ENCODE measurements around the gene CFAP61. TPM values are rescaled to one million over a fixed set of nuclear protein-coding genes. Genes with fewer than 3 reads are reported as not detected.

CFAP61 gene
- total and polyA plus RNA-seq, 2 donors = 0.32 to 0.35 TPM

GRCh38 chr20:20018366-20018765 lies 34.0 kb upstream of the CFAP61 start:
- Histone ChIP-seq H3K36me3 (ENCODE audit: insufficient read depth) (no peaks in the 10 kb centered on the region), H3K4me1 (ENCODE audit: insufficient read depth) (no peaks in the 10 kb centered on the region), H3K4me3 (ENCODE audit: low read depth, low read length) (peak overlapping the region; percentile 95), H3K27ac (ENCODE audit: low read depth) (no peak overlapping the region)
- 87% methylated on average over 8 of the region's 8 CpGs for WGBS
- no peak for DNase-seq (ENCODE audit: extremely low spot score)

DNA sequence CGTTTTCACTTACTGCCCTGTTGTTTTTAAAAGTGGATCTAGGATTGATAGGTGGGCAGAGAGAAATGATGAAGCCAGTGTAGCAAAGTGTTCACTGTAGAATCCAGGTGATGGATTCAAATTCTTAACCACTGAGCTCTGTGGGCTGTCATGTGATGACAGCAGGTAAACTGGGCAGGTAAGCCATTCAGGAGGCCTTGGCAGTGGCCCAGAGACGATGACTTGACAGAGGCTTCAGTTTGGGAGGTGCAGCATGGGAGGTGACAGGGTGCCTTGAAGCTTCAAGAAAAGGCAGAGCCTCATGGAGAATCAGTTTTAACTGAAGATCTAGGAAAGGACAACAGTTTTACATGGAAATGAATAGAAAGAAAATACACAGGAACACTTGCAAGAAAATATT lies 33.2 kb upstream of the CFAP61 start:
- 78% methylated on average over 2 of the region's 2 CpGs for WGBS
- H3K4me1 ChIP-seq (ENCODE audit: insufficient read depth) = no peaks in the 10 kb centered on the region
- H3K36me3 ChIP-seq (ENCODE audit: insufficient read depth) = no peaks in the 10 kb centered on the region
- DNase-seq (ENCODE audit: extremely low spot score) = no peak
- H3K27ac ChIP-seq (ENCODE audit: low read depth) = no peak overlapping the region
- no peak overlapping the region for H3K4me3 ChIP-seq (ENCODE audit: low read depth, low read length)

- no peak for DNase-seq (ENCODE audit: extremely low spot score)
- H3K4me3 ChIP-seq (ENCODE audit: low read depth, low read length) = no peak overlapping the region
- no peaks in the 10 kb centered on the region for H3K4me1 ChIP-seq (ENCODE audit: insufficient read depth)
- H3K27ac ChIP-seq (ENCODE audit: low read depth) = no peak overlapping the region
- WGBS = 88% methylated on average over 11 of the region's 11 CpGs
- no peaks in the 10 kb centered on the region for H3K36me3 ChIP-seq (ENCODE audit: insufficient read depth)
Measured at GRCh38 chr20:20020908-20021307, 31.4 kb upstream of the CFAP61 start.

DNA sequence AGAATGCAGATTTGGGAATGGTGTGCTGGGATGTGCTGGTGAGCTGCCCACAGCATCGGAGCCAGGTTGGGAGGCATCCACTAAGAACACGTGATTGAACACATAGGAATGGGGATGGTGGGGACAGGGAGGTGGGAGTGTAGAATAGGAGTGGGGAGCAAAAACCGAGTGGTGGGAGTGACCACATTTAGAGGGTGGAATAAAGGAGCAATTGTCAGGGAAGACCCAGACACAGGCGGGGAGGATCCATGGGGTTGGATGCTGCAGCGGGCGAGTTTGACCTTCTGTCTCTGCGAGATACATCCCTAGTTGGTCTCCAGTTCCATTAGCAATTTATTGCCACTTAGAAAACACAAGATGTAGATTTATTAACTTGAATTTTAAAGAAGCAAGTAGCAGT lies 30.5 kb upstream of the CFAP61 start:
- Histone ChIP-seq H3K4me3 (ENCODE audit: low read depth, low read length) (no peak overlapping the region), H3K27ac (ENCODE audit: low read depth) (no peak overlapping the region), H3K36me3 (ENCODE audit: insufficient read depth) (no peaks in the 10 kb centered on the region), H3K4me1 (ENCODE audit: insufficient read depth) (no peaks in the 10 kb centered on the region)
- no peak for DNase-seq (ENCODE audit: extremely low spot score)
- WGBS = 82% methylated on average over 7 of the region's 7 CpGs

GRCh38 chr20:20022498-20022897 lies 29.8 kb upstream of the CFAP61 start:
- H3K27ac ChIP-seq (ENCODE audit: low read depth) = no peak overlapping the region
- H3K4me1 ChIP-seq (ENCODE audit: insufficient read depth) = no peaks in the 10 kb centered on the region
- H3K36me3 ChIP-seq (ENCODE audit: insufficient read depth) = no peaks in the 10 kb centered on the region
- no peak overlapping the region for H3K4me3 ChIP-seq (ENCODE audit: low read depth, low read length)
- no peak for DNase-seq (ENCODE audit: extremely low spot score)

DNA sequence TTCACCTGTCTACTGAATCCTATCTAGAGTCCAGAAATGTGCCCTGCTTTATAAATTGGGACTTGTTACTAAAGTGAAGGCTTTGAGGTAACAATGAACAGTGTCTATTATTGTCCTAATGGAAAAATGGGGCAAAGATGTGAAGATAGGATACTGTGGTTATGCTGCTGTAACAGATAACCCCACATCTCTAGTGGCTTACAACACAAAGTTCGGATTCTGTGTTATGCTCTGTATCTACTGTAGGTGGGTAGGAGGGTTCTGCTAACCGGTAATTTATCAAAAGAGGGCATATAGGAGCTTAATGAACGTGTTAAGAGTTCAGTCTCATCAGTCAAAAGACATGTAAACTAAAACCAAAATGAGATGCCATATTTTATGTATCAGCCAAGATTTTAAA lies 28.9 kb upstream of the CFAP61 start:
- H3K4me1 ChIP-seq (ENCODE audit: insufficient read depth) = no peaks in the 10 kb centered on the region
- no peak overlapping the region for H3K4me3 ChIP-seq (ENCODE audit: low read depth, low read length)
- H3K36me3 ChIP-seq (ENCODE audit: insufficient read depth) = no peaks in the 10 kb centered on the region
- no peak for DNase-seq (ENCODE audit: extremely low spot score)
- 95% methylated on average over 3 of the region's 3 CpGs for whole genome bisulfite sequencing
- no peak overlapping the region for H3K27ac ChIP-seq (ENCODE audit: low read depth)

DNA sequence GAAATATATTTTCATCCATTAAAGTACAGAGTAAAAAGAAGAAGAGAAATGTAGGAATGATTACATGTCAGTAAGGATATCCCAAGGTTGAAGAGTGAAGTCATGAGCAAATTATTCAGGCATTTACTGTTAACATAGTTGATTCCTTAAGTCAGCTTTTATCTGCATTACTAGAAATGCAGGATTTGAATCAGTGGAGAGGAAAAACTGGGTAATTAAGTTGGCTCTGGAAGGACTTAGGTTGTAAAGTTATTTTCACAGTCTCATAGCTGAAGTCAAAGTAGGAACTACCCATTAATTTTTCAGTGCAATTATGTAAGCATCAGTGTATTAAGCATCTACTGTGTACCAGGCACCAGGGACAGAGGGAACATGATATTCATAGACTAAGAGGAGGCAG lies 27.4 kb upstream of the CFAP61 start:
- DNase-seq (ENCODE audit: extremely low spot score) = no peak
- no peaks in the 10 kb centered on the region for H3K36me3 ChIP-seq (ENCODE audit: insufficient read depth)
- no peak overlapping the region for H3K27ac ChIP-seq (ENCODE audit: low read depth)
- no peaks in the 10 kb centered on the region for H3K4me1 ChIP-seq (ENCODE audit: insufficient read depth)
- no peak overlapping the region for H3K4me3 ChIP-seq (ENCODE audit: low read depth, low read length)

GRCh38 chr20:20027284-20027683 lies 25.0 kb upstream of the CFAP61 start:
- DNase-seq (ENCODE audit: extremely low spot score) = no peak
- WGBS = 88% methylated on average over 2 of the region's 2 CpGs
- H3K36me3 ChIP-seq (ENCODE audit: insufficient read depth) = no peaks in the 10 kb centered on the region

DNA sequence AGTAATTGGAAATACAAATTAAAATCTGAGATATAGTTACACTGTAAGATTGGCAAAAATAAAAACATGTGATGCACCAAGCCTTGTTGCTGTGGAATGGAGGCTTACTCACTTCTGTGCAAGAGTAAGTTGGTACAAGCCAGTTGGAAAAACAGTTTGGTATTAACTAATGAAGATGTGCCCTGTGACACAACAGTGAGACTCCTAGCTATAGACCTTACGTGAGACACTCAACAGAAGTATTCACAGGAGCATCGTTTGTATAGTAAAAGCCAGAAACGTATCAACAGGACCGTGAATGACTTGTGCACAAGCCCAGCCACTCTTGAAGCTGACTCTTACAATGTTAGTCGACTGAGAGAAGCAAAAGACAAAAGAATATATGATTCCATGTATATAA lies 20.5 kb upstream of the CFAP61 start:
- 82% methylated on average over 5 of the region's 5 CpGs for WGBS

More at GRCh38 chr20:20027284-20027683, 25.0 kb upstream of the CFAP61 start:
- no peaks in the 10 kb centered on the region for H3K4me1 ChIP-seq (ENCODE audit: insufficient read depth)
- H3K4me3 ChIP-seq (ENCODE audit: low read depth, low read length) = no peak overlapping the region
- no peak overlapping the region for H3K27ac ChIP-seq (ENCODE audit: low read depth)

DNA sequence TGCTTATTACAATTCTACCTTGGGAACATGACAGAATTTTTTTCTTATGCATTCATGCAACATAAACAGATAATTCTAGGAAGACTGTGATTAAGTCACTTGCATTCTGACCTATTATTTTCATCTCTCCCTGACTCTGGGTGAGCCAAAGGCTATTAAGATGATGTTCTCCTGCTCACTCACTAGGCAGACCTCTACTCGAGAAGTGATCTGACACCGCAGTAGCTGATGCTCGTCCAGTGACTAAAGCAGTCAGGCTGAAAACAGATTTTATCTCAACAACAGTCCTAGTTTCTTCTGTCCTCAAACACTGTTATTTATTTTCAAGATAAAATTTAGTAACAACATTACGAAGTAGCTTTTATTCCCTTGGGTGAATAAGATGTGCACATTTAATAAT lies 17.8 kb upstream of the CFAP61 start:
- DNase-seq (ENCODE audit: extremely low spot score) = no peak
- H3K4me1 ChIP-seq (ENCODE audit: insufficient read depth) = no peaks in the 10 kb centered on the region
- no peak overlapping the region for H3K4me3 ChIP-seq (ENCODE audit: low read depth, low read length)
- peaks cover 12% of the 10 kb centered on the region for H3K36me3 ChIP-seq (ENCODE audit: insufficient read depth)
- 79% methylated on average over 4 of the region's 4 CpGs for WGBS
- H3K27ac ChIP-seq (ENCODE audit: low read depth) = no peak overlapping the region

More for the DNA sequence above, 20.5 kb upstream of the CFAP61 start:
- Histone ChIP-seq H3K36me3 (ENCODE audit: insufficient read depth) (peaks cover 7% of the 10 kb centered on the region), H3K27ac (ENCODE audit: low read depth) (no peak overlapping the region), H3K4me3 (ENCODE audit: low read depth, low read length) (no peak overlapping the region), H3K4me1 (ENCODE audit: insufficient read depth) (no peaks in the 10 kb centered on the region)
- DNase-seq (ENCODE audit: extremely low spot score) = no peak

DNA sequence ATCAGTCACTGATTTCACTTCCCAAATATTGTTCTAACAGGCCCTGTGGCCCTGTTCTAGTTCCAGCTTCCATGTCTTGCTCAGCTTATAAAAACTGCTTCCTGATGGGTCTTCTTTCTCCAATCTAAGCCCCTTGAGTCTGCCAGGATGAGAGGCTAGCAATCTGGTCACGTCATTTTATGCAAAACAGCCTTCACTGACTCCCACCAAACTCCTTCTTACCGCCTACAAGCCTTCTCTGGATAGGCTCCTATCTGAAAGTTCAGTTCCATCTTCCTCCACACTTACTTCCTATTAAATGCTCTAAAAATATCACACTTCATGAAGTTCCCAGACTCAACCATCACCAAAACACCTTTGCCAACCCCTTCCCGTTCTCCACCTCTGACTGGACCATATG lies 15.6 kb upstream of the CFAP61 start:
- H3K4me3 ChIP-seq (ENCODE audit: low read depth, low read length) = no peak overlapping the region
- H3K27ac ChIP-seq (ENCODE audit: low read depth) = no peak overlapping the region
- H3K4me1 ChIP-seq (ENCODE audit: insufficient read depth) = no peaks in the 10 kb centered on the region
- H3K36me3 ChIP-seq (ENCODE audit: insufficient read depth) = peaks cover 16% of the 10 kb centered on the region
- DNase-seq (ENCODE audit: extremely low spot score) = no peak
- 91% methylated on average over 3 of the region's 3 CpGs for WGBS

- H3K36me3 ChIP-seq (ENCODE audit: insufficient read depth) = peaks cover 19% of the 10 kb centered on the region
- no peaks in the 10 kb centered on the region for H3K4me1 ChIP-seq (ENCODE audit: insufficient read depth)
- no peak overlapping the region for H3K4me3 ChIP-seq (ENCODE audit: low read depth, low read length)
- no peak overlapping the region for H3K27ac ChIP-seq (ENCODE audit: low read depth)
- DNase-seq (ENCODE audit: extremely low spot score) = no peak
- WGBS = 58% methylated on average over 5 of the region's 5 CpGs
Measured at GRCh38 chr20:20037960-20038359, 14.4 kb upstream of the CFAP61 start.

- Histone ChIP-seq H3K4me3 (ENCODE audit: low read depth, low read length) (no peak overlapping the region), H3K36me3 (ENCODE audit: insufficient read depth) (peaks cover 22% of the 10 kb centered on the region), H3K27ac (ENCODE audit: low read depth) (no peak overlapping the region), H3K4me1 (ENCODE audit: insufficient read depth) (no peaks in the 10 kb centered on the region)
- 90% methylated on average over 6 of the region's 6 CpGs for WGBS
- DNase-seq (ENCODE audit: extremely low spot score) = no peak
Measured at GRCh38 chr20:20038586-20038985, 13.7 kb upstream of the CFAP61 start.

GRCh38 chr20:20039752-20040387 lies 12.5 kb upstream of the CFAP61 start:
- Histone ChIP-seq H3K4me3 (ENCODE audit: low read depth, low read length) (no peak overlapping the region), H3K4me1 (ENCODE audit: insufficient read depth) (no peaks in the 10 kb centered on the region), H3K36me3 (ENCODE audit: insufficient read depth) (peaks cover 22% of the 10 kb centered on the region), H3K27ac (ENCODE audit: low read depth) (no peak overlapping the region)
- DNase-seq (ENCODE audit: extremely low spot score) = no peak
- 96% methylated on average over 6 of the region's 6 CpGs for WGBS

GRCh38 chr20:20051767-20052073 lies 612 bp upstream of the CFAP61 start:
- H3K27ac ChIP-seq (ENCODE audit: low read depth) = peak overlapping the region; percentile 63
- H3K36me3 ChIP-seq (ENCODE audit: insufficient read depth) = peaks cover 4% of the 10 kb centered on the region
- no peaks in the 10 kb centered on the region for H3K4me1 ChIP-seq (ENCODE audit: insufficient read depth)
- H3K4me3 ChIP-seq (ENCODE audit: low read depth, low read length) = peak overlapping the region; percentile 77
- DNase-seq (ENCODE audit: extremely low spot score) = no peak
- 1% methylated on average over 13 of the region's 13 CpGs for WGBS
